GM12875 (cell line): ENCODE results near the gene PADI3.

Experiments
- H3K4me3 ChIP-seq: one replicate; pipeline ENCODE4 v1.5.1; 2011; ENCODE audit warnings: low read depth, low read length, control low read depth
- CTCF ChIP-seq: IDR thresholded peaks from 2 replicates; pipeline ENCODE4 v1.5.1; 2011; ENCODE audit warnings: low read depth, mild to moderate bottlenecking, control low read depth, inconsistent platforms, low read length, moderate library complexity, borderline replicate concordance; ENCODE audit not compliant: insufficient read depth

PADI3 gene

GRCh38 chr1:17248781-17249180 is at the start of gene PADI3:
Gene PADI3 (plus strand): TSS chr1:17249098. CDS start chr1:17249138, 40 bp downstream.
- H3K4me3 ChIP-seq = no peak within 1 kb of the TSS

GRCh38 chr1:17199267-17200044 is 49.4 kb upstream of the PADI3 start:
- no peak overlapping the region for H3K4me3 ChIP-seq
- no peak for TF ChIP-seq CTCF

More at GRCh38 chr1:17248781-17249180, at the start of gene PADI3:
- TF ChIP-seq CTCF = no peak

- H3K4me3 ChIP-seq = no peak overlapping the region
- no peak for TF ChIP-seq CTCF
These were observed 48.7 kb upstream of the PADI3 start for GRCh38 chr1:17200246-17200645.

GRCh38 chr1:17200756-17201155 is 48.1 kb upstream of the PADI3 start:
- no peak overlapping the region for H3K4me3 ChIP-seq
- no peak for TF ChIP-seq CTCF

- no peak overlapping the region for H3K4me3 ChIP-seq
- no peak for TF ChIP-seq CTCF
These were observed 47.5 kb upstream of the PADI3 start for GRCh38 chr1:17201201-17202021.

- no peak within 1 kb of the TSS for H3K4me3 ChIP-seq
- TF ChIP-seq CTCF = no peak
These were observed 44.1 kb upstream of the PADI3 start, which contains the start of gene PADI1 for GRCh38 chr1:17204546-17205440. Gene PADI1 (plus strand): TSS chr1:17205128. CDS start chr1:17205218, 90 bp downstream.
